ENCODE results near the gene DPYSL3.

DPYSL3 gene

GRCh38 chr5:147400881-147401280, 109.0 kb downstream of the DPYSL3 start:
- DNase-seq (ENCODE audit: low read depth) = no peak
- no peak overlapping the region for H3K4me3 ChIP-seq (replicated peaks; ENCODE audit: low read depth, low read length)
- no peak for TF ChIP-seq CTCF (IDR thresholded peaks at IDR 0.05; ENCODE audit: low read length, missing control alignments)

- TF ChIP-seq CTCF (IDR thresholded peaks at IDR 0.05; ENCODE audit: low read length, missing control alignments) = no peak
- no peak overlapping the region for H3K4me3 ChIP-seq (replicated peaks; ENCODE audit: low read depth, low read length)
- DNase-seq (ENCODE audit: low read depth) = no peak
These were observed 109.6 kb downstream of the DPYSL3 start for GRCh38 chr5:147400126-147400809.

- no peak for TF ChIP-seq CTCF (IDR thresholded peaks at IDR 0.05; ENCODE audit: low read length, missing control alignments)
- no peak for DNase-seq (ENCODE audit: low read depth)
- no peak overlapping the region for H3K4me3 ChIP-seq (replicated peaks; ENCODE audit: low read depth, low read length)
These were observed 111.0 kb downstream of the DPYSL3 start for GRCh38 chr5:147398860-147399259.

- peak; percentile 9 for TF ChIP-seq CTCF (IDR thresholded peaks at IDR 0.05; ENCODE audit: low read length, missing control alignments)
- DNase-seq (ENCODE audit: low read depth) = no peak
- H3K4me3 ChIP-seq (replicated peaks; ENCODE audit: low read depth, low read length) = no peak overlapping the region
These were observed 112.3 kb downstream of the DPYSL3 start for GRCh38 chr5:147397616-147398015.

- no peak overlapping the region for H3K4me3 ChIP-seq (replicated peaks; ENCODE audit: low read depth, low read length)
- no peak for DNase-seq (ENCODE audit: low read depth)
- TF ChIP-seq CTCF (IDR thresholded peaks at IDR 0.05; ENCODE audit: low read length, missing control alignments) = no peak
These were observed 113.6 kb downstream of the DPYSL3 start for GRCh38 chr5:147396070-147396823.

GRCh38 chr5:147393874-147394672, 115.8 kb downstream of the DPYSL3 start:
- peak; percentile 51 for TF ChIP-seq CTCF (IDR thresholded peaks at IDR 0.05; ENCODE audit: low read length, missing control alignments)
- DNase-seq (ENCODE audit: low read depth) = peak; percentile 42
- no peak overlapping the region for H3K4me3 ChIP-seq (replicated peaks; ENCODE audit: low read depth, low read length)

All from fibroblast of pulmonary artery (primary cell).